GM10266 (cell line): ENCODE data around the gene DNAJB4.
A peak's percentile ranks its signal among the peaks of the same experiment; 100 is the strongest.
"Not testable (repeated sequence)": the region's sequence is repeated elsewhere in the genome, so short reads cannot be mapped to it uniquely, and the experiment has no call there.

Experiments used
- DNase-seq: peaks from one replicate; pipeline ENCODE4 v3.0.0; 2012; ENCODE audit errors: extremely low spot score
- CTCF ChIP-seq: IDR thresholded peaks from 2 replicates; pipeline ENCODE4 v1.5.1; 2012; ENCODE audit warnings: mild to moderate bottlenecking, low read depth; ENCODE audit not compliant: control insufficient read depth, insufficient read depth; ENCODE audit errors: missing control alignments

DNAJB4 gene

GRCh38 chr1:77978969-77979876 lies 25.5 kb upstream of the DNAJB4 start, which contains the start of gene FUBP1:
FUBP1 (minus strand) TSS chr1:77979072; CDS start chr1:77979004, 68 bp downstream.
- peak; percentile 71 for TF ChIP-seq CTCF

GRCh38 chr1:77983352-77983996 lies 21.3 kb upstream of the DNAJB4 start:
- not testable (repeated sequence) for DNase-seq

More at GRCh38 chr1:77978969-77979876, 25.5 kb upstream of the DNAJB4 start, which contains the start of gene FUBP1:
- peak; percentile 84 for DNase-seq

GRCh38 chr1:77983997-77984355 lies 20.8 kb upstream of the DNAJB4 start:
- no peak for DNase-seq
- TF ChIP-seq CTCF = no peak

- no peak for DNase-seq
- no peak for TF ChIP-seq CTCF
Measured at GRCh38 chr1:77984629-77985028, 20.1 kb upstream of the DNAJB4 start.

- no peak for TF ChIP-seq CTCF
- no peak for DNase-seq
Measured at GRCh38 chr1:77986810-77987209, 17.9 kb upstream of the DNAJB4 start.

GRCh38 chr1:77987919-77988318 lies 16.8 kb upstream of the DNAJB4 start:
- DNase-seq = no peak
- no peak for TF ChIP-seq CTCF

GRCh38 chr1:77989744-77990143 lies 15.0 kb upstream of the DNAJB4 start:
- no peak for DNase-seq
- no peak for TF ChIP-seq CTCF
